ENCODE measurements around the gene NFS1. TPM values are rescaled to one million over a fixed set of nuclear protein-coding genes. Genes with fewer than 3 reads are reported as not detected.
A peak's percentile ranks its signal among the peaks of the same experiment; 100 is the strongest.
"Not testable (repeated sequence)": the region's sequence is repeated elsewhere in the genome, so short reads cannot be mapped to it uniquely, and the experiment has no call there.

NFS1 gene
- total RNA-seq, 2 experiments from 2014 or later: 37.2 to 38.2 TPM

DNA sequence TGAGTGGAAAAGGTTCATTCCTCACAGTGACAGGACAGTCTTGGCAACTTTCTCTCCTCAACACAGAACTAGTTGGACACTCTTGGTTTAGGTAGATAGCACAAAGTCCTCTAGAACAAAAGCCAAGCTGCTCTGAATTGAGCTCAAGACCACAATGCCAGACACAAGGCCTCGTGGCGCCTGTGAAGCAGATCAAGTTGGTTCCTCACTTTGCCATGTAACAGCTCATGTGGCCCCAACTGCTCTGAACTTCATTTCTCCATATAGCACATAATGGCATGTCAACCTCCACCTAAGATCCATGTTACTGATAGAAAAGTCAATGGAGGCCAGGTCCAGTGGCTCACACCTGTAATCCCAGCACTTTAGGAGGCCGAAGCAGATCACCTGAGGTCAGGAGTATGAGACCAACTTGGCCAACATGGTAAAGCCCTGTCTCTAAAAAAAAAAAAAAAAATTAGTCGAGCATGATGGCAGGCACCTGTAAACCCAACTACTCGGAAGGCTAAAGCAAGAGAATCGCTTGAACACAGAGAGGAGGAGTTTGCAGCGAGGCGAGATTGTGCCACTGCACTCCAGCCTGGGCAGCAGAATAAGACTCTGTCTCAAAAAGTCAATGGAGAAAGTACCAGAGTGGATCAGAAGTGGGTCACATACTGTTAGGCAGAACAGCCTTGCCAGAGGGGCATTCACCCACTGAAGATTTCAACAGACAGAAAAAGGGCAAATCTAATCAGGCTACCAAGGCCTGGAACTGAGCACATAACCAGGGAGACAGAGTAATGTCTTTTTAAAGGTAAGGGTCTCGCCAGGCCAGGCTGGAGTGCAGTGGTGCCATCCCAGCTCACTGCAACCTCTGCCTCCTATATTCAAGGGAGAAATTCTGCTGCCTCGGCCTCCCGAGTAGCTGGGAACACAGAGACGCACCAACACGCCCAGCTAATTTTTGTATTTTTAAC lies 21.3 kb upstream of the NFS1 start:
- DNase-seq: no peak
- no peaks in the 10 kb centered on the region for H3K27me3 Mint-ChIP-seq
- peaks cover 59% of the 10 kb centered on the region for H3K36me3 Mint-ChIP-seq
- H3K4me3 Mint-ChIP-seq: no peak overlapping the region
- H3K9me3 Mint-ChIP-seq: no peaks in the 10 kb centered on the region
- H3K4me1 Mint-ChIP-seq: peaks cover 55% of the 10 kb centered on the region
- H3K27ac Mint-ChIP-seq: peak overlapping the region; percentile 38

DNA sequence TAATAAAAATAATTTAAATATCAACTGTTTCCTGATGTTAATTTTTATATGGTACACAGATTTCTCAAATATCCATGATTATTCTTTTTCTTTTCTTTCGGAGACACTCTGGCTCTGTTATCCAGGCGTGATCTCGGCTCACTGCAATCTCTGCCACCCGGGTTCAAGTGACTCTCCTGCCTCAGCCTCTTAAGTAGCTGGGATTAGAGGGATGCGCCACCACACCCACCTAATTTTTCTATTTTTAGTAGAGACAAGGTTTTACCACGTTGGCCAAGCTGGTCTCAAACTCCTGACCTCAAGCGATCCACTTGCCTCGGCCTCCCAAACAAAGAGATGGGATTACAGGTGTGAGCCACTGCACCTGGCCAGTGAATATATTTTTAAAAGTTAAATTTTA lies 20.6 kb upstream of the NFS1 start:
- no peak for DNase-seq
- H3K27me3 Mint-ChIP-seq: no peaks in the 10 kb centered on the region
- H3K27ac Mint-ChIP-seq: no peak overlapping the region
- H3K4me1 Mint-ChIP-seq: peaks cover 54% of the 10 kb centered on the region
- no peak overlapping the region for H3K4me3 Mint-ChIP-seq
- H3K36me3 Mint-ChIP-seq: peaks cover 58% of the 10 kb centered on the region
- no peaks in the 10 kb centered on the region for H3K9me3 Mint-ChIP-seq

DNA sequence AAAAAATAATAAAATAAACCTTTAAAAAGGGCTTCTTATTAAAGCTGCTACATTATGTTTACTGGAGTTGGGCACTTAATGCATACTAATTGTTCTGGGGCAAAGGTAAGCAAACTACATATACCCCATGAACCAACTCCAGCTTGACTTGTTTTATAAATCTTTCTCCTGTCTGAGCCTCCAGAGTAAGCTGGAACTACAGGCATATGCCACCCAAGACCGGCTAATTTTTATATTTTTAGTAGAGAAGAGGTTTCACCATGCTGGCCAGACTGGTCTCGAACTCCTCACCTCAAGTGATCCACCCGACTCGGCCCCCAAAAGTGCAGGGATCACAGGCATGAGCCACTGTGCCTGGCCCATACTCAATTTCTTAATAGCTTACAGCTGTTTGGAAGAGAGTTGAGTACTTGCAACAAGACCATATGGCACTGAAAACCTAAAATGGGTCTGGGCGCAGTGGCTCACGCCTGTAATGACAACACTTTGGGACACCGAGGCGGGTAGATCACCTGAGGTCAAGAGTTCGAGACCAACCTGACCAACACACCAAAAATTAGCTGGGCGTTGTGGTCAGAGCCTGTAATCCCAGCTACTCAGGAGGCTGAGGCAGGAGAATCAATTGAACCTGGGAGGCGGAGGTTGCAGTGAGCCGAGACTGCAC lies 20.0 kb upstream of the NFS1 start:
- H3K27ac Mint-ChIP-seq: peak overlapping the region; percentile 34
- no peaks in the 10 kb centered on the region for H3K27me3 Mint-ChIP-seq
- H3K4me3 Mint-ChIP-seq: no peak overlapping the region
- peaks cover 53% of the 10 kb centered on the region for H3K4me1 Mint-ChIP-seq
- no peaks in the 10 kb centered on the region for H3K9me3 Mint-ChIP-seq
- H3K36me3 Mint-ChIP-seq: peaks cover 58% of the 10 kb centered on the region
- no peak for DNase-seq

DNA sequence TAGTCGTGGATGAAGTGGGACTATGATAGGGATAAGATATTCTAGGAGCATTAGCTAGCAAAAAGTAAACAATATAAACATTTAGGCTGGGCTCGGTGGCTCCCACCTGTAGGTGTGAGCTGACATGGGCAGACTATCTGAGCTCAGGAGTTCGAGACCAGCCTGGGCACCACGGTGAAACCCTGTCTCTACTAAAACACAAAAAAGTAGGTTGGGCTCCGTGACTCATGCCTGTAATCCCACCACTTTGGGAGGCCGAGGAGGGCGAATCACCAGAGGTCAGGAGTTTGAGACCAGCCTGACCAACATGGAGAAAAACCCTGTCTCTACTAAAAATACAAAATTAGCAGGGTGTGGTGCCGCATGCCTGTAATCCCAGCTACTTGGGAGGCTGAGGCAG lies 19.2 kb upstream of the NFS1 start:
- Mint-ChIP-seq H3K36me3 (peaks cover 55% of the 10 kb centered on the region), H3K4me1 (peaks cover 53% of the 10 kb centered on the region)
- not testable (repeated sequence) for H3K4me3 Mint-ChIP-seq, H3K27ac Mint-ChIP-seq, H3K27me3 Mint-ChIP-seq, DNase-seq, H3K9me3 Mint-ChIP-seq

DNA sequence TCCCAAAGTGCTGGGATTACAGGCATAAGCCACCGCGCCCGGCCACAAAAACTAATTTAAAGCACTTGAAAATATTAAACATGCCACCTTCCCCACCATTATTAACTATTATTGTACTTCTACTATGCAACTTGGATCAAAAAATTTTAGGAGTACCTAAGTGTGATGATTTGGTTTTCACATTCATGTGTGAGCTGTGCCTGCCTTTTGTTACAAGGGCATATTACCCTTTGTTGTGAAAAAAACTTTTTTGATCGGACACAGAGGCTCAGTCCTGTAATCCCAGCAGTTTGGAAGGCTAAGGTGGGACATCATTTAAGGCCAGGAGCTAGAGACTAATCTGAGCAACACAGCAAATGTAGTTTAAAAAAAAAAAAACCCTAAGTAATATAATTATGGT lies 17.2 kb upstream of the NFS1 start:
- no peak overlapping the region for H3K27ac Mint-ChIP-seq
- peaks cover 49% of the 10 kb centered on the region for H3K4me1 Mint-ChIP-seq

DNA sequence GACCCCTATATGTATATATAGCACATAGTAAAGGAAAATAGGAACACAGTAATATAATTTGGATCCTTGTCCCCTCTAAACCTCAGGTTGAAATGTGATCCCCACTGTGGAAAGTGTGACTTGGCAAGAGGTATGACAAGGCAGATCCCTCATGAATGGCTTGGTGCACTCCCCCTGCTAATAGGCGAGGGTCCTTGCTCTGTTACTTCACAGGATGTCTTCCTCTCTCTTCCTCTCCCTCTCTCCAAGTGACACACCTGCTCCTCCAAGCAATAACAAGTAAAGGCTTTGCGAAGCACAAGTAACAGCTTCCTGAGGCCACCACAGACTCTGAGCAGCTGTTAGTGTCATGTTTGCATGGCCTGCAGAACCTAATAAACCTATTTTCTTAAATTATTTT lies 16.5 kb upstream of the NFS1 start:
- no peaks in the 10 kb centered on the region for H3K27me3 Mint-ChIP-seq
- H3K36me3 Mint-ChIP-seq: peaks cover 53% of the 10 kb centered on the region
- H3K9me3 Mint-ChIP-seq: no peaks in the 10 kb centered on the region
- peaks cover 54% of the 10 kb centered on the region for H3K4me1 Mint-ChIP-seq
- no peak overlapping the region for H3K4me3 Mint-ChIP-seq
- no peak for DNase-seq
- H3K27ac Mint-ChIP-seq: peak overlapping the region; percentile 46

More for the DNA sequence above, 17.2 kb upstream of the NFS1 start:
- DNase-seq: no peak
- H3K27me3 Mint-ChIP-seq: no peaks in the 10 kb centered on the region
- no peaks in the 10 kb centered on the region for H3K9me3 Mint-ChIP-seq
- H3K4me3 Mint-ChIP-seq: no peak overlapping the region
- H3K36me3 Mint-ChIP-seq: peaks cover 51% of the 10 kb centered on the region

DNA sequence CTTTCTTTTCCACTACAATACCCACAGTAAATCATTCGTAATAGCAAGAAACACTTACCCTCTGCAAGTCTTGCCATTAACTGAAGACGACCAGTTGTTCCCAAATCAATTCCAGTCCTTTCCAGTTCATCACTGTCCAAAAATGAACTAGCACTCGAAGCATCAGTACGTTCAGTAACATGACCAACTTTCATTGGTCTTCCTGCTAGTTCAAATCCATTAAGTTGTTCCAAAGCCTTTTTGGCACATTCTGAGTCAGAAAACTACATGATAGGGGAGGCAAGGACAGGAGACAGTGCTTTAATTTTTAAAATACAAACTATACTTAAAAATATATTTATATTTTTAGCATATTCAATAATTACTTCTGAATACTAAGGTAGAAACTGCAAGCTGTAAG lies 15.0 kb upstream of the NFS1 start:
- Mint-ChIP-seq H3K4me3 (no peak overlapping the region), H3K4me1 (peaks cover 50% of the 10 kb centered on the region)

DNA sequence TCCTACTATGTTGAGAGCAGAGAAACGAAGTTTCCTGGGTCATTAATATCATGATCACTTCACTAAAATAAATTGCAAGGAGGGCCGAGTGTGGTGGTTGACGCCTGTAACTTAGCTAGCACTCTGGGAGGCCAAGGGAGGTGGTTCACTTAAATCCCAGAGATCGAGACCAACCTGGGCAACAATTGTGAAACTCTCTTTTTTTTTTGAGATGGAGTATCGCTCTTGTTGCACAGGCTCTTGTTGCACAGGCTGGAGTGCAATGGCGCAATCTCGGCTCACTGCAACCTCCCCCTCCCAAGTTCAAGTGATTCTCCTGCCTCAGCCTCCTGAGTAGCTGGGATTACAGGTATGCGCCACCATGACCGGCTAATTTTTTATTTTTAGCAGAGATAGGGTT lies 14.0 kb upstream of the NFS1 start:
- H3K36me3 Mint-ChIP-seq: peaks cover 46% of the 10 kb centered on the region
- H3K4me1 Mint-ChIP-seq: peaks cover 54% of the 10 kb centered on the region

More for the DNA sequence above, 15.0 kb upstream of the NFS1 start:
- Mint-ChIP-seq H3K9me3 (no peaks in the 10 kb centered on the region), H3K27ac (peak overlapping the region; percentile 67), H3K36me3 (peaks cover 50% of the 10 kb centered on the region), H3K27me3 (no peaks in the 10 kb centered on the region)
- no peak for DNase-seq

DNA sequence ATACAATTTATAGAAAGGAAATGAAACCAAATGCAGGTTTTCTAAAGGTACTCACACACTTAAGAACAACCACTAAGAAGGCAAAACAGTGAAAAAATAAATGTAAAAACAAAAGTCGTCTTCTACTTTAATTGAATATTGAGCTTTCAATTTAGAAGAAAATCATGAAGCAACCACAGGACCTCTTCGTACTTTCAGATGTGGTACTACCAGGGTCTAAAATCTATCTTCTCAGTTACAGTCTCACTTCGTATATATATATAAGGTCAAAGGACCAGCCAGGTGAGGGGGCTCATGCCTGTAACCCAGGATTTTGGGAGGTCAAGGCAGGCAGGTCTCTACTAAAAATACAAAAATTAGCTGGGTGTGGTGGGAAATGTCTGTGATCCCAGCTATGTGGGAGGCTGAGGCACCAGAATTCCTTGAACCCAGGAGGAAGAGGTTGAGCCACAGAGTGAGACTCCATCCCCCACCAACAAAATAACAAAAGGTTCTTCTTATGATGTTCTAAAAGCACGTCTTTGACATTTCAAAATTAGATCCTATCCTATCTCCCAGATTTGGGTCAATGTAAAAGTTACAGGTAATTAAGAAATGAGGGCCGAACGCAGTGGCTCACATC lies 12.5 kb upstream of the NFS1 start:
- DNase-seq: no peak
- peak overlapping the region; percentile 84 for H3K27ac Mint-ChIP-seq
- no peaks in the 10 kb centered on the region for H3K27me3 Mint-ChIP-seq
- H3K9me3 Mint-ChIP-seq: no peaks in the 10 kb centered on the region
- peak overlapping the region; percentile 46 for H3K4me3 Mint-ChIP-seq
- H3K4me1 Mint-ChIP-seq: peaks cover 50% of the 10 kb centered on the region
- H3K36me3 Mint-ChIP-seq: peaks cover 39% of the 10 kb centered on the region

More for the DNA sequence above, 14.0 kb upstream of the NFS1 start:
- H3K4me3 Mint-ChIP-seq, H3K27me3 Mint-ChIP-seq, H3K9me3 Mint-ChIP-seq, DNase-seq: not testable (repeated sequence)
- peak overlapping the region; percentile 47 for H3K27ac Mint-ChIP-seq

DNA sequence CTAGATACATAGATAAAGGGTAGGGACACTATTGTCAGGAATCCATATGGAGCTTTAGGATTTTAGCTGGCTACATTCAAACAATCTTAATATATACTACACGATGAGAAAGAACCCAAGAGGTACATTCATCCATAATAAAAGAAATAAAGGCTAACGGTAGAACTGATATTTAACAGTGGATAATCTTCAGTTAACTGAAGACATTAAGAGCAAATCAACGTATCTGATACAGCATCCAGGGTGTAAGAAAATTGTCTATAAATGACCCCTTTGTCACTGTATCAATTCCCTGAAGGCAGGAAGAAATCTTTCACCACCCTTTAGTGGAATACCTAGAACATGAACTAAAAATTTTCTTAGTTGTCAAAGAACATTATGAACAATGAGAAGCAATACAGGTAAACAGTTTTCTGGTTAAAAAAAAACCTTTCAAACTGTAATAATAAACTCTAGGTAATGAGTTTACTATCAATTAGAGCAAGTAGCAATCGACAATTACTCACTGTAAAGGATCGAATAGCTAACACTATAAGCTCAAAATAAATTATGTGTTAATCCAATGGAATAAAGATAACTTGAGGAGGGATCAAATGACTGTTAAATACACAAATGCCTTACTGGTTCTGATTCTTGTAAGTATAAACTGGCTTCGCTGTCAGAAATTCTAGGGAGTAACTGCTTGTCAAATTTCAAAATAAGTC lies 11.9 kb upstream of the NFS1 start:
- Mint-ChIP-seq H3K9me3 (no peaks in the 10 kb centered on the region), H3K4me3 (no peak overlapping the region), H3K4me1 (peaks cover 48% of the 10 kb centered on the region), H3K27ac (peak overlapping the region; percentile 84), H3K27me3 (no peaks in the 10 kb centered on the region), H3K36me3 (peaks cover 36% of the 10 kb centered on the region)
- no peak for DNase-seq

DNA sequence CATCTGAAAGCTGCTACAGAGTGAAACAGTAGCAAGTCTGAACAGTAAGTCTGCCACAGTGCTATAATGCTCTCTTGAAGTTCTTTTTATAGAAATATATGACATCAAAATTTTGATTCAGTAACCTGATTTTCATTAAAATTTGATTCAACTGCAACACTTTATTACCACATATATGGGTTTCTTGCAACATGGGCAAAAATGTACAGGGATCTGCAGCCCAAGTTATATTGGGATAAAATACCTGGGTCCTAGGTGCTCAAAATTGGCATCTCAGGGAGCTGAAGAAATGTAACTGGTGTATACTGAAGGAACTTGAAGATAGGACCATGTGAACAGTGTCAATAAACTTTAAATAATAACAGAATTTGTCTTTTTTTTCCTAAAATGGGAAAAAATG lies 10.9 kb upstream of the NFS1 start:
- Mint-ChIP-seq H3K9me3 (no peaks in the 10 kb centered on the region), H3K27me3 (no peaks in the 10 kb centered on the region), H3K27ac (no peak overlapping the region), H3K4me1 (peaks cover 43% of the 10 kb centered on the region), H3K4me3 (no peak overlapping the region), H3K36me3 (peaks cover 41% of the 10 kb centered on the region)
- no peak for DNase-seq

DNA sequence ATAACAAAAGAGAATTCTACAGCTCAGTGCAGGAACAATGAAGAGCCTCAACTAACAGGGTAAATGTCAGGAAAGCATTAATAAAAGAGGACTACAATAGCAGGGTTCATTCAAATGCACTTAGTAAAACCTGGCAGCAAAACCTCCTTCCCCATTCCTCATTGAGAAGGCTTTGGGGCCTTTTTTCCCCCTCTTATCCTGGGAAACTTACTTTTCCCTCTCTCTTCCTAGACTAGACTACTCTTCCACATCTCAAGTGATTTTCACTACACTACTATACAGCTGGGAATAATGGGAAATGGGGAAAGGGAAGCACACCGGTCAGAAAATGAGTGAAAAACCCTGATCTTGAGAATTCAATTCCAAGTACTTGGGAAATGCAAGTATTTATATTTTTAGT lies 10.1 kb upstream of the NFS1 start:
- no peaks in the 10 kb centered on the region for H3K27me3 Mint-ChIP-seq
- H3K9me3 Mint-ChIP-seq: no peaks in the 10 kb centered on the region
- no peak for DNase-seq
- peaks cover 44% of the 10 kb centered on the region for H3K4me1 Mint-ChIP-seq
- no peak overlapping the region for H3K4me3 Mint-ChIP-seq
- peak overlapping the region; percentile 63 for H3K27ac Mint-ChIP-seq
- H3K36me3 Mint-ChIP-seq: peaks cover 45% of the 10 kb centered on the region

DNA sequence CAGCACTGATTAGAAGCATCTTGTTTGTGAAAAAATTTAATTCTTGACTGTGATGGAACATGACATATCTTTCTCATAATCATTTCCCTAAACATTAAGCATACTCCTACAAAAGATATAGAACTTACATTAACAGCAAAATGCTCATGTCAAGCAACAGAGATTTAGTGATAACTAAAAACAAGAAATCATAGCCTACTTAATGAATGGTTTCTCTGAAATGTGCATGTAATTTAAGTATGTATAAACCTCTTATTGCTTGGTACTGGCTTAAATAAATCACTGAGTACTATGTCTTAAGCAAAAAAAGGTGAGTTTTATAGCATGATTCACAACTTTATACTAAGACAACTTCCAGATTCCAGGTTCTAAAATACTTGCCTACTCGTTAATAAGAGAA lies 9.3 kb upstream of the NFS1 start:
- no peak overlapping the region for H3K27ac Mint-ChIP-seq
- no peak overlapping the region for H3K4me3 Mint-ChIP-seq
- no peaks in the 10 kb centered on the region for H3K27me3 Mint-ChIP-seq
- H3K36me3 Mint-ChIP-seq: peaks cover 49% of the 10 kb centered on the region
- no peak for DNase-seq
- no peaks in the 10 kb centered on the region for H3K9me3 Mint-ChIP-seq
- H3K4me1 Mint-ChIP-seq: peaks cover 45% of the 10 kb centered on the region

DNA sequence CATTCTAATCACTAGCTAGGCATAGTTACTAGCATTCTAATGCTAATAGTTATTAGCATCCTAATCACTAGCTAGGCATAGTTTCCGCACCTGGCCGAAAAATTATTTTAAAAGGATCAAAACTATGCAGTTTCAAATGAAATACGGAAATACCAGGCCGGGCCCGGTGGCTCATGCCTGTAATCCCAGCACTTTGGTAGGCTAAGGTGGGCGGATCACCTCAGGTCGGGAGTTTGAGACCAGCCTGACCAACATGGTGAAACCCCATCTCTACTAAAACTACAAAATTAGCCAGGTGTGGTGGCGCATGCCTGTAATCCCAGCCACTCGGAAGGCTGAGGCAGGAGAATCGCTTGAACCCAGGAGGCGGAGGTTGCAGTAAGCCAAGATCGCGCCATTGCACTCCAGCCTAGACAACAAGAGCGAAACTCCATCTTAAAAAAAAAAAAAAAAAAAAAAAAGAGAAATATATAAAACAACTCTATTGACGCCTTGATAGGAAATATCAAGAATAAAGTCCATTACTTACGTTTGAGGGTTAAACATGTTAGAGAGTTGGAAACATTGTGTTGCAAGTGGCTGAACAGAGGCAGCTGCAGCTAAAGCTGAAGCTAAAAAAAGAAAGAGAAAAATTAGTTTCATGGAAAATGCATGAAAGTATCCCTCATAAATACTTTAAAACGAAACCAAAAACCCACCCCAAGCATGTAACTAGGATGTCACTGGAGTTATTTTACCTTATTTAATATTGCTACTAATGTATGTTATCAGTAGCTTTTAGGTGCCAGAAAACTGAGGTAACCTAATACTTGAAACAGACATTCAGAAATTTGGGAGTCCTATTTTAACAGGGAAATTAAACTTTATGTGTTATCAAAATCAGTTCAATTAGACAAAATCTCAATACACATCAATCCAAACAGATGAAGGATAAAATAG lies 7.7 kb upstream of the NFS1 start:
- not testable (repeated sequence) for DNase-seq, H3K27me3 Mint-ChIP-seq, H3K9me3 Mint-ChIP-seq, H3K4me3 Mint-ChIP-seq, H3K27ac Mint-ChIP-seq
- H3K4me1 Mint-ChIP-seq: peaks cover 47% of the 10 kb centered on the region
- peaks cover 53% of the 10 kb centered on the region for H3K36me3 Mint-ChIP-seq
